ENCODE data around the gene LPP. TPM values are rescaled to one million over a fixed set of nuclear protein-coding genes. Genes with fewer than 3 reads are reported as not detected.

Gene LPP
- polyA plus RNA-seq, 2 donors: 10.5 to 12.9 TPM

- no peak overlapping the region for H3K4me3 ChIP-seq (ENCODE audit: low read depth in 1 of 2, low read length in 2 of 2)
- H3K9me3 ChIP-seq (ENCODE audit: control insufficient read depth in 2 of 2, insufficient read depth in 1 of 2, low read depth in 1 of 2, low read length in 1 of 2): no peaks in the 10 kb centered on the region
- no peak overlapping the region for H3K27ac ChIP-seq (ENCODE audit: low read depth in 2 of 2, low read length in 1 of 2)
- 93 to 96% methylated on average over 1 of the region's 1 CpG for whole genome bisulfite sequencing, 2 donors
- no peaks in the 10 kb centered on the region for H3K36me3 ChIP-seq (ENCODE audit: control insufficient read depth in 2 of 2, insufficient read depth in 2 of 2, low read length in 1 of 2)
- H3K27me3 ChIP-seq (ENCODE audit: control insufficient read depth in 1 of 2, insufficient read depth in 2 of 2, low read length in 2 of 2): no peaks in the 10 kb centered on the region
- peaks cover 3 to 9% of the 10 kb centered on the region in 2 donors for H3K4me1 ChIP-seq (ENCODE audit: control insufficient read depth in 2 of 2, insufficient read depth in 2 of 2, low read length in 1 of 2)
Observed at GRCh38 chr3:188301147-188301546, 147.2 kb downstream of the LPP start.

GRCh38 chr3:188303286-188303799 is 149.4 kb downstream of the LPP start:
- Histone ChIP-seq H3K9me3 (ENCODE audit: control insufficient read depth in 2 of 2, insufficient read depth in 1 of 2, low read depth in 1 of 2, low read length in 1 of 2) (no peaks in the 10 kb centered on the region), H3K4me3 (ENCODE audit: low read depth in 1 of 2, low read length in 2 of 2) (no peak overlapping the region), H3K27me3 (ENCODE audit: control insufficient read depth in 1 of 2, insufficient read depth in 2 of 2, low read length in 2 of 2) (no peaks in the 10 kb centered on the region), H3K27ac (ENCODE audit: low read depth in 2 of 2, low read length in 1 of 2) (no peak overlapping the region), H3K4me1 (ENCODE audit: control insufficient read depth in 2 of 2, insufficient read depth in 2 of 2, low read length in 1 of 2) (peaks cover 3% of the 10 kb centered on the region in 2 donors), H3K36me3 (ENCODE audit: control insufficient read depth in 2 of 2, insufficient read depth in 2 of 2, low read length in 1 of 2) (no peaks in the 10 kb centered on the region)
- 95% methylated on average over 2 of the region's 2 CpGs for WGBS, 2 donors

- 90 to 95% methylated on average over 3 of the region's 3 CpGs for WGBS, 2 donors
- H3K9me3 ChIP-seq (ENCODE audit: control insufficient read depth in 2 of 2, insufficient read depth in 1 of 2, low read depth in 1 of 2, low read length in 1 of 2): no peaks in the 10 kb centered on the region
- H3K4me1 ChIP-seq (ENCODE audit: control insufficient read depth in 2 of 2, insufficient read depth in 2 of 2, low read length in 1 of 2): peaks cover 0 to under 1% of the 10 kb centered on the region in 2 donors
- H3K27me3 ChIP-seq (ENCODE audit: control insufficient read depth in 1 of 2, insufficient read depth in 2 of 2, low read length in 2 of 2): no peaks in the 10 kb centered on the region
- no peak overlapping the region for H3K4me3 ChIP-seq (ENCODE audit: low read depth in 1 of 2, low read length in 2 of 2)
- H3K27ac ChIP-seq (ENCODE audit: low read depth in 2 of 2, low read length in 1 of 2): no peak overlapping the region
- no peaks in the 10 kb centered on the region for H3K36me3 ChIP-seq (ENCODE audit: control insufficient read depth in 2 of 2, insufficient read depth in 2 of 2, low read length in 1 of 2)
Observed at GRCh38 chr3:188303823-188304222, 149.9 kb downstream of the LPP start.

GRCh38 chr3:188304501-188304900 is 150.5 kb downstream of the LPP start:
- Histone ChIP-seq H3K4me3 (ENCODE audit: low read depth in 1 of 2, low read length in 2 of 2) (no peak overlapping the region), H3K36me3 (ENCODE audit: control insufficient read depth in 2 of 2, insufficient read depth in 2 of 2, low read length in 1 of 2) (no peaks in the 10 kb centered on the region), H3K27ac (ENCODE audit: low read depth in 2 of 2, low read length in 1 of 2) (no peak overlapping the region), H3K4me1 (ENCODE audit: control insufficient read depth in 2 of 2, insufficient read depth in 2 of 2, low read length in 1 of 2) (no peaks in the 10 kb centered on the region), H3K9me3 (ENCODE audit: control insufficient read depth in 2 of 2, insufficient read depth in 1 of 2, low read depth in 1 of 2, low read length in 1 of 2) (no peaks in the 10 kb centered on the region), H3K27me3 (ENCODE audit: control insufficient read depth in 1 of 2, insufficient read depth in 2 of 2, low read length in 2 of 2) (no peaks in the 10 kb centered on the region)
- WGBS, 2 donors: 48 to 54% methylated on average over 1 of the region's 1 CpG

- H3K27ac ChIP-seq (ENCODE audit: low read depth in 2 of 2, low read length in 1 of 2): no peak overlapping the region
- H3K36me3 ChIP-seq (ENCODE audit: control insufficient read depth in 2 of 2, insufficient read depth in 2 of 2, low read length in 1 of 2): no peaks in the 10 kb centered on the region
- H3K4me3 ChIP-seq (ENCODE audit: low read depth in 1 of 2, low read length in 2 of 2): no peak overlapping the region
- H3K9me3 ChIP-seq (ENCODE audit: control insufficient read depth in 2 of 2, insufficient read depth in 1 of 2, low read depth in 1 of 2, low read length in 1 of 2): no peaks in the 10 kb centered on the region
- no peaks in the 10 kb centered on the region for H3K27me3 ChIP-seq (ENCODE audit: control insufficient read depth in 1 of 2, insufficient read depth in 2 of 2, low read length in 2 of 2)
- WGBS, 2 donors: 86 to 90% methylated on average over 2 of the region's 2 CpGs
- H3K4me1 ChIP-seq (ENCODE audit: control insufficient read depth in 2 of 2, insufficient read depth in 2 of 2, low read length in 1 of 2): no peaks in the 10 kb centered on the region
Observed at GRCh38 chr3:188305220-188305619, 151.3 kb downstream of the LPP start.

- no peak overlapping the region for H3K4me3 ChIP-seq (ENCODE audit: low read depth in 1 of 2, low read length in 2 of 2)
- no peaks in the 10 kb centered on the region for H3K36me3 ChIP-seq (ENCODE audit: control insufficient read depth in 2 of 2, insufficient read depth in 2 of 2, low read length in 1 of 2)
- H3K4me1 ChIP-seq (ENCODE audit: control insufficient read depth in 2 of 2, insufficient read depth in 2 of 2, low read length in 1 of 2): no peaks in the 10 kb centered on the region
- no peaks in the 10 kb centered on the region for H3K27me3 ChIP-seq (ENCODE audit: control insufficient read depth in 1 of 2, insufficient read depth in 2 of 2, low read length in 2 of 2)
- no peak overlapping the region for H3K27ac ChIP-seq (ENCODE audit: low read depth in 2 of 2, low read length in 1 of 2)
- 60 to 61% methylated on average over 8 of the region's 8 CpGs for WGBS, 2 donors
- no peaks in the 10 kb centered on the region for H3K9me3 ChIP-seq (ENCODE audit: control insufficient read depth in 2 of 2, insufficient read depth in 1 of 2, low read depth in 1 of 2, low read length in 1 of 2)
Observed at GRCh38 chr3:188306435-188307005, 152.6 kb downstream of the LPP start.

- no peaks in the 10 kb centered on the region for H3K4me1 ChIP-seq (ENCODE audit: control insufficient read depth in 2 of 2, insufficient read depth in 2 of 2, low read length in 1 of 2)
- no peaks in the 10 kb centered on the region for H3K9me3 ChIP-seq (ENCODE audit: control insufficient read depth in 2 of 2, insufficient read depth in 1 of 2, low read depth in 1 of 2, low read length in 1 of 2)
- H3K4me3 ChIP-seq (ENCODE audit: low read depth in 1 of 2, low read length in 2 of 2): no peak overlapping the region
- no peaks in the 10 kb centered on the region for H3K36me3 ChIP-seq (ENCODE audit: control insufficient read depth in 2 of 2, insufficient read depth in 2 of 2, low read length in 1 of 2)
- no peak overlapping the region for H3K27ac ChIP-seq (ENCODE audit: low read depth in 2 of 2, low read length in 1 of 2)
- no peaks in the 10 kb centered on the region for H3K27me3 ChIP-seq (ENCODE audit: control insufficient read depth in 1 of 2, insufficient read depth in 2 of 2, low read length in 2 of 2)
- WGBS, 2 donors: 70 to 80% methylated on average over 6 of the region's 6 CpGs
Observed at GRCh38 chr3:188309437-188310269, 155.7 kb downstream of the LPP start.

GRCh38 chr3:188310270-188310710 is 156.3 kb downstream of the LPP start:
- no peak overlapping the region for H3K27ac ChIP-seq (ENCODE audit: low read depth in 2 of 2, low read length in 1 of 2)
- H3K4me1 ChIP-seq (ENCODE audit: control insufficient read depth in 2 of 2, insufficient read depth in 2 of 2, low read length in 1 of 2): no peaks in the 10 kb centered on the region
- no peaks in the 10 kb centered on the region for H3K9me3 ChIP-seq (ENCODE audit: control insufficient read depth in 2 of 2, insufficient read depth in 1 of 2, low read depth in 1 of 2, low read length in 1 of 2)
- WGBS, 2 donors: 90 to 94% methylated on average over 2 of the region's 2 CpGs
- no peak overlapping the region for H3K4me3 ChIP-seq (ENCODE audit: low read depth in 1 of 2, low read length in 2 of 2)
- H3K36me3 ChIP-seq (ENCODE audit: control insufficient read depth in 2 of 2, insufficient read depth in 2 of 2, low read length in 1 of 2): no peaks in the 10 kb centered on the region
- no peaks in the 10 kb centered on the region for H3K27me3 ChIP-seq (ENCODE audit: control insufficient read depth in 1 of 2, insufficient read depth in 2 of 2, low read length in 2 of 2)

GRCh38 chr3:188315553-188315952 is 161.6 kb downstream of the LPP start:
- H3K36me3 ChIP-seq (ENCODE audit: control insufficient read depth in 2 of 2, insufficient read depth in 2 of 2, low read length in 1 of 2): no peaks in the 10 kb centered on the region
- H3K4me3 ChIP-seq (ENCODE audit: low read depth in 1 of 2, low read length in 2 of 2): no peak overlapping the region
- no peak overlapping the region for H3K27ac ChIP-seq (ENCODE audit: low read depth in 2 of 2, low read length in 1 of 2)
- WGBS, 2 donors: 56 to 67% methylated on average over 2 of the region's 2 CpGs
- H3K9me3 ChIP-seq (ENCODE audit: control insufficient read depth in 2 of 2, insufficient read depth in 1 of 2, low read depth in 1 of 2, low read length in 1 of 2): no peaks in the 10 kb centered on the region
- H3K4me1 ChIP-seq (ENCODE audit: control insufficient read depth in 2 of 2, insufficient read depth in 2 of 2, low read length in 1 of 2): peaks cover 0 to 3% of the 10 kb centered on the region in 2 donors
- no peaks in the 10 kb centered on the region for H3K27me3 ChIP-seq (ENCODE audit: control insufficient read depth in 1 of 2, insufficient read depth in 2 of 2, low read length in 2 of 2)
